BLaER1 treated with 17β-estradiol and CSF1 and Interleukin-3, amounts not matched to agents 10 nM and 100 nM (cell line): ENCODE results near the gene SORL1.

ENCODE experiments used
- H3K27ac ChIP-seq, 11 experiments: shearing (Covaris generic); formaldehyde crosslinking; 2 replicates each; pipeline ENCODE4 v1.8.1; 2022
- H3K27me3 ChIP-seq, 11 experiments: shearing (Covaris generic); formaldehyde crosslinking; 2 replicates each; pipeline ENCODE4 v1.8.1; 2022
- H3K36me3 ChIP-seq, 11 experiments: shearing (Covaris generic); formaldehyde crosslinking; 2 replicates each; pipeline ENCODE4 v1.8.1; 2022
- H3K4me1 ChIP-seq, 10 experiments: shearing (Covaris generic); formaldehyde crosslinking; 2 replicates each; pipeline ENCODE4 v1.8.1; 2022
- H3K4me2 ChIP-seq, 11 experiments: shearing (Covaris generic); formaldehyde crosslinking; 2 replicates each; pipeline ENCODE4 v1.8.1; 2022
- H3K4me3 ChIP-seq, 10 experiments: shearing (Covaris generic); formaldehyde crosslinking; 2 replicates each; pipeline ENCODE4 v1.8.1; 2022
- H3K9ac ChIP-seq, 11 experiments: shearing (Covaris generic); formaldehyde crosslinking; 2 replicates each; pipeline ENCODE4 v1.8.1; 2022
- H3K9me3 ChIP-seq, 11 experiments: shearing (Covaris generic); formaldehyde crosslinking; replicated peaks in 1 of 11; 2 replicates each; pipeline ENCODE4 v1.8.1; 2022
- H4K20me1 ChIP-seq, 11 experiments: shearing (Covaris generic); formaldehyde crosslinking; 2 replicates each; pipeline ENCODE4 v1.8.1; 2022
- Cebpa-rat ChIP-seq, 11 experiments: shearing (Covaris generic); IDR thresholded peaks; 2 replicates each; pipeline ENCODE4 v1.8.1; 2022

SORL1 gene

GRCh38 chr11:121570453-121570852 is 118.3 kb downstream of the SORL1 start:
- Histone ChIP-seq H4K20me1 (no peaks in the 10 kb centered on the region), H3K4me2 (peak overlapping the region in 9 of 11 experiments; percentile 9 to 79 (median 72); a peak in 15 of 22 replicates), H3K4me1 (peaks cover 15 to 54% (median 28%) of the 10 kb centered on the region in 10 experiments), H3K27ac (no peak overlapping the region), H3K9ac (0 out of 22 replicates have a peak overlapping the region, but pooled peaks of 1 of the 11 experiments have one; percentile 7), H3K4me3 (no peak overlapping the region), H3K36me3 (peaks cover 0 to 56% (median 30%) of the 10 kb centered on the region in 11 experiments; a peak in 16 of 22 replicates), H3K9me3 (no peaks in the 10 kb centered on the region), H3K27me3 (peaks cover 0 to 7% (median 0%) of the 10 kb centered on the region in 11 experiments; a peak in 2 of 22 replicates)
- no peak for TF ChIP-seq Cebpa-rat (IDR thresholded peaks at IDR 0.05)

GRCh38 chr11:121571506-121571905 is 119.4 kb downstream of the SORL1 start:
- H3K4me3 ChIP-seq = no peak overlapping the region
- no peak for TF ChIP-seq Cebpa-rat (IDR thresholded peaks at IDR 0.05)
- no peaks in the 10 kb centered on the region for H4K20me1 ChIP-seq
- peaks cover 0 to 7% (median 0%) of the 10 kb centered on the region in 11 experiments; a peak in 2 of 22 replicates for H3K27me3 ChIP-seq
- peaks cover 0 to 2% (median 0%) of the 10 kb centered on the region in 11 experiments; a peak in 1 of 22 replicates for H3K9me3 ChIP-seq
- peak overlapping the region in 1 of 11 experiments; percentile 79; a peak in 1 of 22 replicates for H3K4me2 ChIP-seq
- H3K9ac ChIP-seq = no peak overlapping the region
- peaks cover 0 to 55% (median 35%) of the 10 kb centered on the region in 11 experiments; a peak in 17 of 22 replicates for H3K36me3 ChIP-seq
- H3K4me1 ChIP-seq = peaks cover 22 to 63% (median 33%) of the 10 kb centered on the region in 10 experiments
- no peak overlapping the region for H3K27ac ChIP-seq

- TF ChIP-seq Cebpa-rat (IDR thresholded peaks at IDR 0.05) = no peak
- Histone ChIP-seq H3K4me2 (peak overlapping the region in 1 of 11 experiments; percentile 11; a peak in 2 of 22 replicates), H3K4me3 (no peak overlapping the region), H4K20me1 (no peaks in the 10 kb centered on the region), H3K9me3 (peaks cover 0 to 13% (median 0%) of the 10 kb centered on the region in 11 experiments; a peak in 3 of 22 replicates), H3K27me3 (peaks cover 0 to 7% (median 0%) of the 10 kb centered on the region in 11 experiments; a peak in 2 of 22 replicates), H3K9ac (no peak overlapping the region), H3K36me3 (peaks cover 0 to 54% (median 31%) of the 10 kb centered on the region in 11 experiments; a peak in 18 of 22 replicates), H3K4me1 (peaks cover 16 to 60% (median 31%) of the 10 kb centered on the region in 10 experiments), H3K27ac (no peak overlapping the region)
Measured at GRCh38 chr11:121572571-121573059, 120.5 kb downstream of the SORL1 start.

- Histone ChIP-seq H3K36me3 (peaks cover 0 to 65% (median 49%) of the 10 kb centered on the region in 11 experiments; a peak in 18 of 22 replicates), H3K27me3 (peaks cover 0 to 7% (median 0%) of the 10 kb centered on the region in 11 experiments; a peak in 2 of 22 replicates), H4K20me1 (no peaks in the 10 kb centered on the region), H3K4me1 (peaks cover 12 to 65% (median 40%) of the 10 kb centered on the region in 10 experiments), H3K4me2 (peak overlapping the region in 7 of 11 experiments; percentile 33 to 73 (median 62); a peak in 12 of 22 replicates), H3K27ac (peak overlapping the region in 4 of 11 experiments; percentile 42 to 65 (median 48); a peak in 7 of 22 replicates), H3K9ac (no peak overlapping the region), H3K9me3 (peaks cover 6 to 29% (median 11%) of the 10 kb centered on the region in 11 experiments; a peak in 20 of 22 replicates), H3K4me3 (no peak overlapping the region)
- no peak for TF ChIP-seq Cebpa-rat (IDR thresholded peaks at IDR 0.05)
Measured at GRCh38 chr11:121574801-121575200, 122.7 kb downstream of the SORL1 start.

- Histone ChIP-seq H3K9me3 (peaks cover 13 to 36% (median 17%) of the 10 kb centered on the region in 11 experiments), H3K4me3 (peak overlapping the region in 1 of 10 experiments; percentile 26; a peak in 1 of 20 replicates), H3K27me3 (peaks cover 0 to 6% (median 0%) of the 10 kb centered on the region in 11 experiments; a peak in 1 of 22 replicates), H3K36me3 (peaks cover 0 to 68% (median 55%) of the 10 kb centered on the region in 11 experiments; a peak in 19 of 22 replicates), H3K9ac (0 out of 22 replicates have a peak overlapping the region, but pooled peaks of 1 of the 11 experiments have one; percentile 5), H4K20me1 (no peaks in the 10 kb centered on the region), H3K4me1 (peaks cover 6 to 59% (median 38%) of the 10 kb centered on the region in 10 experiments), H3K27ac (peak overlapping the region in 5 of 11 experiments; percentile 33 to 65 (median 50); a peak in 9 of 22 replicates), H3K4me2 (peak overlapping the region in 7 of 11 experiments; percentile 33 to 73 (median 62); a peak in 13 of 22 replicates)
- TF ChIP-seq Cebpa-rat (IDR thresholded peaks at IDR 0.05) = peak in 6 of 11 experiments; percentile 34 to 79 (median 68); a peak in 9 of 22 replicates
Measured at GRCh38 chr11:121575250-121575962, 123.3 kb downstream of the SORL1 start.

GRCh38 chr11:121575963-121576290 is 123.8 kb downstream of the SORL1 start:
- H3K4me2 ChIP-seq = peak overlapping the region in 6 of 11 experiments; percentile 51 to 73 (median 63); a peak in 10 of 22 replicates
- no peak for TF ChIP-seq Cebpa-rat (IDR thresholded peaks at IDR 0.05)
- peaks cover 0 to 3% (median 0%) of the 10 kb centered on the region in 11 experiments; a peak in 1 of 22 replicates for H3K27me3 ChIP-seq
- H4K20me1 ChIP-seq = no peaks in the 10 kb centered on the region
- peaks cover 0 to 71% (median 59%) of the 10 kb centered on the region in 11 experiments; a peak in 19 of 22 replicates for H3K36me3 ChIP-seq
- H3K4me1 ChIP-seq = peaks cover under 1 to 57% (median 36%) of the 10 kb centered on the region in 10 experiments; a peak in 18 of 20 replicates
- no peak overlapping the region for H3K9ac ChIP-seq
- H3K27ac ChIP-seq = peak overlapping the region in 5 of 11 experiments; percentile 33 to 65 (median 50); a peak in 8 of 22 replicates
- no peak overlapping the region for H3K4me3 ChIP-seq
- peaks cover 18 to 41% (median 22%) of the 10 kb centered on the region in 11 experiments for H3K9me3 ChIP-seq

GRCh38 chr11:121576531-121576930 is 124.4 kb downstream of the SORL1 start:
- Histone ChIP-seq H3K4me2 (peak overlapping the region in 4 of 11 experiments; percentile 62 to 73 (median 67); a peak in 5 of 22 replicates), H3K4me3 (no peak overlapping the region), H3K27ac (peak overlapping the region in 1 of 11 experiments; percentile 33; a peak in 1 of 22 replicates), H3K27me3 (peaks cover 0 to 3% (median 0%) of the 10 kb centered on the region in 11 experiments; a peak in 1 of 22 replicates), H3K4me1 (peaks cover 2 to 56% (median 37%) of the 10 kb centered on the region in 10 experiments; a peak in 18 of 20 replicates), H4K20me1 (no peaks in the 10 kb centered on the region), H3K9me3 (peaks cover 19 to 43% (median 24%) of the 10 kb centered on the region in 11 experiments), H3K9ac (no peak overlapping the region), H3K36me3 (peaks cover 0 to 77% (median 56%) of the 10 kb centered on the region in 11 experiments; a peak in 19 of 22 replicates)
- no peak for TF ChIP-seq Cebpa-rat (IDR thresholded peaks at IDR 0.05)

- Histone ChIP-seq H3K4me2 (no peak overlapping the region), H3K9ac (no peak overlapping the region), H3K4me3 (no peak overlapping the region), H3K9me3 (peaks cover 19 to 43% (median 24%) of the 10 kb centered on the region in 11 experiments), H3K36me3 (peaks cover 0 to 78% (median 56%) of the 10 kb centered on the region in 11 experiments; a peak in 19 of 22 replicates), H3K27me3 (no peaks in the 10 kb centered on the region), H3K4me1 (peaks cover 9 to 62% (median 43%) of the 10 kb centered on the region in 10 experiments), H3K27ac (no peak overlapping the region), H4K20me1 (no peaks in the 10 kb centered on the region)
- TF ChIP-seq Cebpa-rat (IDR thresholded peaks at IDR 0.05) = no peak
Measured at GRCh38 chr11:121577106-121577848, 125.2 kb downstream of the SORL1 start.
